DND-41 (cell line): ENCODE measurements around the gene FHIT.
A peak's percentile ranks its signal among the peaks of the same experiment; 100 is the strongest.

ENCODE experiments used
- ATAC-seq: fragments of 200-7000 bp; cut with Tn5 transposase; 3 replicates; pipeline ENCODE4 v1.9.1; 2021; ENCODE audit warnings: low read depth; ENCODE audit not compliant: insufficient read depth
- DNase-seq: peaks from one replicate; pipeline ENCODE4 v3.0.0-alpha.2; 2020
- H2AFZ ChIP-seq: 2 replicates; pipeline ENCODE4 v1.6.0; 2012; ENCODE audit warnings: low read depth, low read length
- H3K27ac ChIP-seq: 2 replicates; pipeline ENCODE4 v1.5.1; 2012; ENCODE audit warnings: low read length, inconsistent platforms
- H3K27me3 ChIP-seq: fragments of 200-600 bp; sonication (generic); 2 replicates; pipeline ENCODE4 v1.6.0; 2012; ENCODE audit warnings: low read length, mild to moderate bottlenecking, inconsistent platforms; ENCODE audit not compliant: insufficient read depth, poor library complexity
- H3K36me3 ChIP-seq: 2 replicates; pipeline ENCODE4 v1.5.1; 2012; ENCODE audit warnings: low read length, inconsistent platforms; ENCODE audit not compliant: insufficient read depth
- H3K4me1 ChIP-seq: 2 replicates; pipeline ENCODE4 v1.5.1; 2012; ENCODE audit warnings: mild to moderate bottlenecking, low read length; ENCODE audit not compliant: insufficient read depth
- H3K4me2 ChIP-seq: 2 replicates; pipeline ENCODE4 v1.6.0; 2012; ENCODE audit warnings: mild to moderate bottlenecking, moderate library complexity, low read length, inconsistent platforms; ENCODE audit not compliant: insufficient read depth
- H3K4me3 ChIP-seq, 2 experiments: fragments of 200-600 bp in 1 of 2; shearing (Covaris generic) in 1 of 2; 2 replicates each; pipeline ENCODE4 v1.5.1; 2012 to 2016; ENCODE audit warnings: inconsistent platforms in 2 of 2, low read length in 2 of 2, mild to moderate bottlenecking in 2 of 2, low read depth in 1 of 2, moderate library complexity in 1 of 2
- H3K79me2 ChIP-seq: 2 replicates; pipeline ENCODE4 v1.6.0; 2012; ENCODE audit warnings: low read length, inconsistent platforms; ENCODE audit not compliant: insufficient read depth
- H3K9ac ChIP-seq: 2 replicates; pipeline ENCODE4 v1.6.0; 2012; ENCODE audit warnings: low read depth, mild to moderate bottlenecking, inconsistent platforms, low read length, moderate library complexity
- H3K9me3 ChIP-seq: 2 replicates; pipeline ENCODE4 v1.5.1; 2012; ENCODE audit warnings: low read length, moderate library complexity, mild to moderate bottlenecking, inconsistent platforms; ENCODE audit not compliant: insufficient read depth, severe bottlenecking
- H4K20me1 ChIP-seq: 2 replicates; pipeline ENCODE4 v1.6.0; 2012; ENCODE audit warnings: low read length; ENCODE audit not compliant: insufficient read depth
- CTCF ChIP-seq: IDR thresholded peaks from 2 replicates; pipeline ENCODE4 v1.5.1; 2012; ENCODE audit warnings: borderline replicate concordance, low read length, moderate library complexity, mild to moderate bottlenecking; ENCODE audit not compliant: poor library complexity, severe bottlenecking; ENCODE audit errors: extremely low read depth
- EZH2 ChIP-seq: IDR thresholded peaks from 3 replicates; pipeline ENCODE4 v1.6.1; 2012; ENCODE audit warnings: borderline replicate concordance, low read depth, mild to moderate bottlenecking, moderate library complexity, low read length, inconsistent platforms; ENCODE audit not compliant: severe bottlenecking

The FHIT gene

GRCh38 chr3:60933824-60934223 lies 317.4 kb downstream of the FHIT start:
- no peak overlapping the region for H3K4me2 ChIP-seq
- DNase-seq (no peak), ATAC-seq (no peak)

GRCh38 chr3:60932643-60933042 lies 318.6 kb downstream of the FHIT start:
- Histone ChIP-seq H3K4me1 (peaks cover 18% of the 10 kb centered on the region), H3K9ac (no peak overlapping the region), H3K9me3 (no peaks in the 10 kb centered on the region), H4K20me1 (no peaks in the 10 kb centered on the region), H3K4me3 (no peak overlapping the region), H3K27me3 (no peaks in the 10 kb centered on the region), H3K27ac (peak overlapping the region; percentile 49), H3K36me3 (no peaks in the 10 kb centered on the region), H3K4me2 (peak overlapping the region; percentile 19; the same call in 1 of the 2 replicates), H2AFZ (no peak overlapping the region), H3K79me2 (no peaks in the 10 kb centered on the region)
- TF ChIP-seq EZH2 (no peak), CTCF (no peak)
- DNase-seq (peak; percentile 64), ATAC-seq (peak; percentile 100)

More at GRCh38 chr3:60933824-60934223, 317.4 kb downstream of the FHIT start:
- Histone ChIP-seq H3K27ac (no peak overlapping the region), H3K9me3 (no peaks in the 10 kb centered on the region), H3K4me3 (no peak overlapping the region), H2AFZ (no peak overlapping the region), H3K4me1 (peaks cover 18% of the 10 kb centered on the region), H3K79me2 (no peaks in the 10 kb centered on the region), H4K20me1 (no peaks in the 10 kb centered on the region), H3K27me3 (no peaks in the 10 kb centered on the region), H3K36me3 (no peaks in the 10 kb centered on the region), H3K9ac (no peak overlapping the region)
- TF ChIP-seq CTCF (no peak), EZH2 (no peak)

GRCh38 chr3:60932170-60932569 lies 319.1 kb downstream of the FHIT start:
- H3K27ac ChIP-seq, result peak overlapping the region; percentile 49
- no peak for DNase-seq
- no peak overlapping the region for H3K4me3 ChIP-seq
- H3K27me3 ChIP-seq, result no peaks in the 10 kb centered on the region
- H3K4me2 ChIP-seq, result peak overlapping the region; percentile 19; the same call in 1 of the 2 replicates
- peaks cover 18% of the 10 kb centered on the region for H3K4me1 ChIP-seq
- H4K20me1 ChIP-seq, result no peaks in the 10 kb centered on the region
- no peak for TF ChIP-seq EZH2
- TF ChIP-seq CTCF, result no peak
- H3K9me3 ChIP-seq, result no peaks in the 10 kb centered on the region
- no peaks in the 10 kb centered on the region for H3K36me3 ChIP-seq
- H3K79me2 ChIP-seq, result no peaks in the 10 kb centered on the region
- H3K9ac ChIP-seq, result no peak overlapping the region
- peak; percentile 29 for ATAC-seq
- no peak overlapping the region for H2AFZ ChIP-seq

GRCh38 chr3:60931452-60931851 lies 319.8 kb downstream of the FHIT start:
- H3K27me3 ChIP-seq, result no peaks in the 10 kb centered on the region
- no peaks in the 10 kb centered on the region for H3K9me3 ChIP-seq
- no peak for TF ChIP-seq CTCF
- no peak for TF ChIP-seq EZH2
- H3K79me2 ChIP-seq, result no peaks in the 10 kb centered on the region
- no peak overlapping the region for H3K27ac ChIP-seq
- no peak overlapping the region for H3K4me2 ChIP-seq
- no peak for ATAC-seq
- peaks cover 18% of the 10 kb centered on the region for H3K4me1 ChIP-seq
- DNase-seq, result no peak
- no peaks in the 10 kb centered on the region for H4K20me1 ChIP-seq
- no peaks in the 10 kb centered on the region for H3K36me3 ChIP-seq
- H3K9ac ChIP-seq, result no peak overlapping the region
- no peak overlapping the region for H3K4me3 ChIP-seq
- H2AFZ ChIP-seq, result no peak overlapping the region
